ENCODE measurements around the gene IFNLR1. TPM values are rescaled to one million over a fixed set of nuclear protein-coding genes. Genes with fewer than 3 reads are reported as not detected.
"Not testable (repeated sequence)": the region's sequence is repeated elsewhere in the genome, so short reads cannot be mapped to it uniquely, and the experiment has no call there.

The IFNLR1 gene
- total RNA-seq, 4 donors from 2014 or later, result 0.93 to 2.8 (median 1.2) TPM

- no peaks in the 10 kb centered on the region for H3K9me3 ChIP-seq
- H3K27me3 ChIP-seq, result peaks cover 32% of the 10 kb centered on the region
- H3K4me3 ChIP-seq, result no peak overlapping the region
- 47 to 68% methylated on average over 2 of the region's 2 CpGs for WGBS, 2 donors (ENCODE audit: low coverage in 1 of 2)
- TF ChIP-seq POLR2AphosphoS5 (IDR thresholded peaks at IDR 0.05), result no peak
- no peak for TF ChIP-seq CTCF (IDR thresholded peaks at IDR 0.05)
- TF ChIP-seq POLR2A (IDR thresholded peaks at IDR 0.05), result no peak
- TF ChIP-seq EP300 (IDR thresholded peaks at IDR 0.05), result no peak
- ATAC-seq, result no peak
- no peak overlapping the region for H3K27ac ChIP-seq
- H3K4me1 ChIP-seq, result peaks cover 0 to 8% (median 6%) of the 10 kb centered on the region in 3 donors
- H3K36me3 ChIP-seq, result no peaks in the 10 kb centered on the region
Observed at GRCh38 chr1:24212376-24212775, 25.3 kb upstream of the IFNLR1 start.

- peaks cover 24% of the 10 kb centered on the region for H3K27me3 ChIP-seq
- H3K9me3 ChIP-seq, result no peaks in the 10 kb centered on the region
- no peak overlapping the region for H3K27ac ChIP-seq
- ATAC-seq, result no peak
- no peaks in the 10 kb centered on the region for H3K4me1 ChIP-seq
- no peak for TF ChIP-seq EP300 (IDR thresholded peaks at IDR 0.05)
- TF ChIP-seq POLR2AphosphoS5 (IDR thresholded peaks at IDR 0.05), result no peak
- no peak for TF ChIP-seq POLR2A (IDR thresholded peaks at IDR 0.05)
- no peak for TF ChIP-seq CTCF (IDR thresholded peaks at IDR 0.05)
- no peak overlapping the region for H3K4me3 ChIP-seq
- no CpG with 5 or more reads among the region's 10 CpGs for WGBS, 2 donors (ENCODE audit: low coverage in 1 of 2)
- H3K36me3 ChIP-seq, result no peaks in the 10 kb centered on the region
Observed at GRCh38 chr1:24210195-24210627, 23.1 kb upstream of the IFNLR1 start.

GRCh38 chr1:24209097-24209496 lies 22.0 kb upstream of the IFNLR1 start:
- no peaks in the 10 kb centered on the region for H3K4me1 ChIP-seq
- no peaks in the 10 kb centered on the region for H3K9me3 ChIP-seq
- H3K4me3 ChIP-seq, result no peak overlapping the region
- H3K27ac ChIP-seq, result no peak overlapping the region
- no peaks in the 10 kb centered on the region for H3K36me3 ChIP-seq
- no peak for ATAC-seq
- TF ChIP-seq CTCF (IDR thresholded peaks at IDR 0.05) (no peak), POLR2AphosphoS5 (IDR thresholded peaks at IDR 0.05) (no peak), EP300 (IDR thresholded peaks at IDR 0.05) (no peak)
- 88 to 100% methylated on average over 1 to 3 of the region's 5 CpGs for WGBS, 2 donors (ENCODE audit: low coverage in 1 of 2)
- peaks cover 17% of the 10 kb centered on the region for H3K27me3 ChIP-seq

GRCh38 chr1:24207709-24208108 lies 20.6 kb upstream of the IFNLR1 start:
- 68 to 75% methylated on average over 5 to 6 of the region's 6 CpGs for WGBS, 2 donors (ENCODE audit: low coverage in 1 of 2)
- Histone ChIP-seq H3K27me3 (peaks cover 14% of the 10 kb centered on the region), H3K4me3 (no peak overlapping the region), H3K9me3 (no peaks in the 10 kb centered on the region), H3K36me3 (no peaks in the 10 kb centered on the region), H3K27ac (no peak overlapping the region), H3K4me1 (no peaks in the 10 kb centered on the region)
- ATAC-seq, result no peak
- TF ChIP-seq POLR2AphosphoS5 (IDR thresholded peaks at IDR 0.05) (no peak), CTCF (IDR thresholded peaks at IDR 0.05) (no peak), EP300 (IDR thresholded peaks at IDR 0.05) (no peak), POLR2A (IDR thresholded peaks at IDR 0.05) (no peak)

- WGBS, 2 donors (ENCODE audit: low coverage in 1 of 2), result 75 to 80% methylated on average over 9 of the region's 9 CpGs
- not testable (repeated sequence) for H3K27ac ChIP-seq, ATAC-seq, H3K4me1 ChIP-seq, H3K36me3 ChIP-seq, H3K4me3 ChIP-seq, H3K9me3 ChIP-seq
- H3K27me3 ChIP-seq, result peaks cover 14% of the 10 kb centered on the region
Observed at GRCh38 chr1:24207395-24207687, 20.3 kb upstream of the IFNLR1 start.
